CD4-positive, alpha-beta T cell treated with Interleukin-21 for 1 hour (primary cell): Measurements from ENCODE around the gene CSNK1G2.

Source experiments
- DNase-seq: peaks from one replicate; pipeline ENCODE4 v3.0.0-alpha.2; 2020

Gene CSNK1G2

GRCh38 chr19:1941146-1942077, at the start of gene CSNK1G2:
CSNK1G2 (plus strand) TSS chr19:1941172; CDS start chr19:1969773, 28,601 bp downstream.
- DNase-seq, result no peak

- no peak for DNase-seq
Observed at GRCh38 chr19:1893791-1894190, 47.2 kb upstream of the CSNK1G2 start.

GRCh38 chr19:1896508-1896907, 44.5 kb upstream of the CSNK1G2 start:
- DNase-seq, result no peak

GRCh38 chr19:1901940-1902404, 39.0 kb upstream of the CSNK1G2 start:
- no peak for DNase-seq

- DNase-seq, result no peak
Observed at GRCh38 chr19:1902923-1903322, 38.0 kb upstream of the CSNK1G2 start.

GRCh38 chr19:1904860-1905109, 36.2 kb upstream of the CSNK1G2 start:
- no peak for DNase-seq

GRCh38 chr19:1905110-1905862, 35.7 kb upstream of the CSNK1G2 start, which contains the start of the genes ADAT3 and SCAMP4:
ADAT3 (plus strand) TSS chr19:1905399; CDS start chr19:1912048, 6,649 bp downstream.
SCAMP4 (plus strand) TSS chr19:1905399; CDS start chr19:1915020, 9,621 bp downstream.
- DNase-seq, result peak; percentile 99

GRCh38 chr19:1905863-1906375, 35.1 kb upstream of the CSNK1G2 start:
- DNase-seq, result no peak

GRCh38 chr19:1906985-1907562, 33.9 kb upstream of the CSNK1G2 start:
- DNase-seq, result no peak

GRCh38 chr19:1907563-1908363, 33.2 kb upstream of the CSNK1G2 start:
- DNase-seq, result no peak

GRCh38 chr19:1908364-1908678, 32.7 kb upstream of the CSNK1G2 start:
- DNase-seq, result no peak

GRCh38 chr19:1909761-1910080, 31.3 kb upstream of the CSNK1G2 start:
- DNase-seq, result no peak

GRCh38 chr19:1910177-1910576, 30.8 kb upstream of the CSNK1G2 start:
- no peak for DNase-seq

GRCh38 chr19:1911098-1911497, 29.9 kb upstream of the CSNK1G2 start:
- no peak for DNase-seq

- DNase-seq, result no peak
Observed at GRCh38 chr19:1911995-1912394, 29.0 kb upstream of the CSNK1G2 start.

- DNase-seq, result no peak
Observed at GRCh38 chr19:1912760-1913505, 28.0 kb upstream of the CSNK1G2 start.

GRCh38 chr19:1913781-1914577, 27.0 kb upstream of the CSNK1G2 start:
- DNase-seq, result no peak

- no peak for DNase-seq
Observed at GRCh38 chr19:1914826-1915341, 26.1 kb upstream of the CSNK1G2 start.

- no peak for DNase-seq
Observed at GRCh38 chr19:1917146-1917545, 23.8 kb upstream of the CSNK1G2 start.

- no peak for DNase-seq
Observed at GRCh38 chr19:1917926-1918325, 23.0 kb upstream of the CSNK1G2 start.

GRCh38 chr19:1918975-1919374, 22.0 kb upstream of the CSNK1G2 start:
- no peak for DNase-seq
